ENCODE data around the gene ARL10.

DNA sequence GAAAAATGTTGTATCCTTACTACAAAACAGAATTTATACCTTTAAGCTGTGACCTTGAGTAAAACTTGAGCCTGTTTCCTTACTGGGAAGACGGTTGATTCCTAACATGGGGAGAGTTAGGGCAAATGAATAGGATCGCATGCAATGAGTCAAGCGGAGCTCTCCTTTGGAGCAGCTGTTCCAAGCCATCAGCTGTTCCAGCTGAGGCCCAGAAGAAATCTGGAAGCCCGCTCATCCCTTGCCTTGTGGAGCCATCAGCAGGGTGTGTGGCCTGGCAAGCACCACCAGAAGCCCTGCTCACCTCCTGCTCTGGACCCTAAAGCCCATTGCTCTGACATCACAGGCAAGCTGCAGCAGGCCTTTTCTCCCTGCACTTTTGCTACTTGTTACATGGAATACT, 11.8 kb upstream of the ARL10 start:
- no peak for TF ChIP-seq REST (tag by site-specific recombination; IDR thresholded peaks at IDR 0.05)
- no peak for TF ChIP-seq ZFP37 (tag by site-specific recombination; IDR thresholded peaks at IDR 0.05)
- TF ChIP-seq CTCF (tag by site-specific recombination; IDR thresholded peaks at IDR 0.05) = no peak
- TF ChIP-seq ZNF549 (tag by site-specific recombination; IDR thresholded peaks at IDR 0.05) = no peak
- TF ChIP-seq ZNF24 (tag by site-specific recombination; IDR thresholded peaks at IDR 0.05) = no peak
- no peak for TF ChIP-seq SP2 (tag by site-specific recombination; IDR thresholded peaks at IDR 0.05)
- no peak for TF ChIP-seq ZBTB8A (tag by site-specific recombination; IDR thresholded peaks at IDR 0.05)
- no peak for TF ChIP-seq ZNF121 (tag by site-specific recombination; IDR thresholded peaks at IDR 0.05)
- no peak for TF ChIP-seq MYNN (tag by site-specific recombination; IDR thresholded peaks at IDR 0.05; ENCODE audit: borderline replicate concordance)
- no peak for TF ChIP-seq KLF1 (tag by site-specific recombination; IDR thresholded peaks at IDR 0.05)
- TF ChIP-seq ZNF629 (tag by site-specific recombination; IDR thresholded peaks at IDR 0.05) = no peak
- TF ChIP-seq ZNF747 (tag by site-specific recombination; IDR thresholded peaks at IDR 0.05) = no peak
- no peak for TF ChIP-seq ZNF112 (tag by site-specific recombination; IDR thresholded peaks at IDR 0.05)

Data from HEK293 (cell line).